GM23248 (cell line): Measurements from ENCODE around the gene DHRS4L2. TPM values are rescaled to one million over a fixed set of nuclear protein-coding genes. Genes with fewer than 3 reads are reported as not detected.
"Not testable (repeated sequence)": the region's sequence is repeated elsewhere in the genome, so short reads cannot be mapped to it uniquely, and the experiment has no call there.

Experiments
- DNase-seq: peaks from one replicate; pipeline ENCODE4 v3.0.0-alpha.2; 2015
- H2AFZ ChIP-seq: fragments of 200-600 bp; sonication (generic); 2 replicates; pipeline ENCODE4 v1.6.1; 2016; ENCODE audit warnings: antibody characterized with exemption
- H3F3A ChIP-seq: fragments of 200-600 bp; sonication (generic); 2 replicates; pipeline ENCODE4 v1.6.1; 2016; ENCODE audit warnings: mild to moderate bottlenecking, antibody characterized with exemption, mixed run types; ENCODE audit not compliant: insufficient read depth
- H3K27ac ChIP-seq: fragments of 200-600 bp; sonication (generic); 2 replicates; pipeline ENCODE4 v1.5.1; 2016; ENCODE audit warnings: mild to moderate bottlenecking
- H3K27me3 ChIP-seq: fragments of 200-600 bp; sonication (generic); replicated peaks from 2 replicates; pipeline ENCODE4 v1.6.1; 2016; ENCODE audit warnings: mild to moderate bottlenecking; ENCODE audit not compliant: insufficient read depth
- H3K36me3 ChIP-seq: fragments of 200-600 bp; sonication (generic); 2 replicates; pipeline ENCODE4 v1.6.1; 2016; ENCODE audit warnings: low read depth, mild to moderate bottlenecking
- H3K4me1 ChIP-seq: fragments of 200-600 bp; sonication (generic); 2 replicates; pipeline ENCODE4 v1.6.1; 2016; ENCODE audit warnings: mild to moderate bottlenecking; ENCODE audit not compliant: insufficient read depth
- H3K4me2 ChIP-seq: fragments of 200-600 bp; sonication (generic); one replicate; pipeline ENCODE4 v1.6.1; 2016; ENCODE audit warnings: mild to moderate bottlenecking; ENCODE audit not compliant: unreplicated experiment
- H3K4me3 ChIP-seq: fragments of 200-600 bp; sonication (generic); 2 replicates; pipeline ENCODE4 v1.5.1; 2016; ENCODE audit warnings: mild to moderate bottlenecking
- H3K79me2 ChIP-seq: fragments of 200-600 bp; sonication (generic); 2 replicates; pipeline ENCODE4 v1.6.1; 2016; ENCODE audit warnings: mild to moderate bottlenecking; ENCODE audit not compliant: insufficient read depth
- H3K9ac ChIP-seq: fragments of 200-600 bp; sonication (generic); 2 replicates; pipeline ENCODE4 v1.6.1; 2016; ENCODE audit warnings: mild to moderate bottlenecking
- H3K9me2 ChIP-seq: fragments of 200-600 bp; sonication (generic); 2 replicates; pipeline ENCODE4 v1.6.1; 2016; ENCODE audit warnings: mixed run types, mild to moderate bottlenecking, moderate library complexity; ENCODE audit not compliant: insufficient read depth
- H3K9me3 ChIP-seq: fragments of 200-600 bp; sonication (generic); one replicate; pipeline ENCODE4 v1.6.1; 2017; ENCODE audit warnings: low read depth
- H4K20me1 ChIP-seq: fragments of 200-600 bp; sonication (generic); 2 replicates; pipeline ENCODE4 v1.6.0; 2016; ENCODE audit not compliant: insufficient read depth
- EZH2 ChIP-seq: fragments of 200-600 bp; sonication (generic); IDR thresholded peaks from 2 replicates; pipeline ENCODE4 v1.6.1; 2018; ENCODE audit warnings: antibody characterized with exemption, mild to moderate bottlenecking; ENCODE audit not compliant: insufficient read depth, poor library complexity, severe bottlenecking
- EZH2phosphoT487 ChIP-seq: fragments of 200-600 bp; sonication (generic); IDR thresholded peaks from 2 replicates; pipeline ENCODE4 v1.6.1; 2018; ENCODE audit warnings: antibody characterized with exemption, moderate library complexity, mild to moderate bottlenecking, low read depth; ENCODE audit not compliant: insufficient read depth
- WGBS, 2 experiments: methylation state at CpG; one replicate each; pipeline ENCODE4 v1.1.6; 2015 to 2017; ENCODE audit warnings: low lambda C conversion rate in 2 of 2, low coverage in 1 of 2; ENCODE audit errors: missing lambda C conversion rate in 2 of 2; 5-methylcytosine and 5-hydroxymethylcytosine counted together
- in situ Hi-C: fragments of 300-500 bp; cut with MboI; formaldehyde crosslinking; loops from 2 replicates; pipeline ENCODE4 v1.15.0; 2020
- polyA plus RNA-seq: library from polyadenylated mRNA; unstranded; fragments of >200 nt; fragmentation: Nextera tagmentation; extraction: Ambion mirVana; gene quantifications from 2 replicates; pipeline ENCODE4 v1.2.1, GENCODE V29; 2016
- total RNA-seq: library from RNA; depleted of rRNA; stranded (reverse); fragments of >200 nt; shearing (Covaris generic); gene quantifications from 2 replicates; pipeline ENCODE4 v1.2.3, GENCODE V29; 2014

The DHRS4L2 gene
- total and polyA plus RNA-seq, 2 experiments from 2014 or later, result 10.1 to 19.2 TPM

DNA sequence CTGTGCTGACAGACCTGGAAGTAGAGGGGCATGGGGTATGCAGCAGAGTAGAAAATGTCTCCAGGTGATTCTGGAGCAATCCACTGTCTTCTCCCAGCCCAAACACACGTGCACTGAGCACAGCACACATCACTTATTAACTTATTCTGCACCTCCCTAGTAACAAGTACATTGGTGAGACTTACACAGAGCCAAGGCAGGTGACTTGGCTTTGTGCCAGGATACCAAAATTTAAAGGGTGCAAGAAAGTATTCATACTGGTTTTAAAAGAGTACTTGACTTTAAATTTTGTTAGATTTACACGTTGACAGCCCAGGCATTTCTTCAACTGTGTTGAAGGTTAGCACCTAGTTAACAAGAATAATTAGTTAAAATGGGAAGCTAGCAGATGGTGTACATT lies 52.0 kb downstream of the DHRS4L2 start:
- in situ Hi-C loops, result no loop called here
- no peaks in the 10 kb centered on the region for H3K9me3 ChIP-seq
- no peak overlapping the region for H3K9ac ChIP-seq
- no peaks in the 10 kb centered on the region for H3K4me1 ChIP-seq
- peaks cover 8% of the 10 kb centered on the region for H3K27me3 ChIP-seq
- no peak overlapping the region for H3K4me2 ChIP-seq
- 0 to 2% methylated on average over 2 of the region's 2 CpGs for WGBS, 2 experiments
- H3K79me2 ChIP-seq, result no peaks in the 10 kb centered on the region
- no peaks in the 10 kb centered on the region for H3K9me2 ChIP-seq
- no peak overlapping the region for H3K27ac ChIP-seq
- TF ChIP-seq EZH2phosphoT487 (no peak), EZH2 (no peak)
- H3K4me3 ChIP-seq, result no peak overlapping the region
- DNase-seq, result no peak
- H3F3A ChIP-seq, result no peaks in the 10 kb centered on the region
- no peak overlapping the region for H2AFZ ChIP-seq
- H4K20me1 ChIP-seq, result no peaks in the 10 kb centered on the region
- no peaks in the 10 kb centered on the region for H3K36me3 ChIP-seq

DNA sequence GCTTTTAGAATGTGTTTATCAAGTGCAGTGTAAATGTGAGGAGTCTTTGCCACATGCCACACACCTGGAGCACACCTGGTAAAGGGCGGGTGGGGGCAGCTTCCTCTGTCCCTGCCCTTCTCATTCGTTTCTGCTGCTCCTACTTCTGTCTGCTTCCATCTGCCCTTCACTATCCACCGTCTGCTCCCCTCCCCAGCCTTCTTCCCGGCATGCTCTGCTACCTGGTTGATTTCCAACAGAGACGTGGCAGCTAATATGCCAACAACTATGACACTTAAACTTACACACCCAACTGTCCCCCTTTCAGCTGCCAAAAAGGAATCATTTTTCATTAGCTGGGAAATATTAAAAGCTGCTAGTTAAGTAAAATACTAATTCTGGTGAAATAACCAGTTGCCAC lies 54.0 kb downstream of the DHRS4L2 start:
- no peaks in the 10 kb centered on the region for H4K20me1 ChIP-seq
- no peak overlapping the region for H3K4me3 ChIP-seq
- no peaks in the 10 kb centered on the region for H3K9me2 ChIP-seq
- H3F3A ChIP-seq, result no peaks in the 10 kb centered on the region
- H3K36me3 ChIP-seq, result no peaks in the 10 kb centered on the region
- TF ChIP-seq EZH2phosphoT487 (no peak), EZH2 (no peak)
- no peak for DNase-seq
- no peak overlapping the region for H3K4me2 ChIP-seq
- in situ Hi-C loops, result no loop called here
- no peaks in the 10 kb centered on the region for H3K4me1 ChIP-seq
- no peaks in the 10 kb centered on the region for H3K79me2 ChIP-seq
- no peak overlapping the region for H2AFZ ChIP-seq
- no peak overlapping the region for H3K9ac ChIP-seq
- peaks cover 8% of the 10 kb centered on the region for H3K27me3 ChIP-seq
- 2 to 3% methylated on average over 5 of the region's 5 CpGs for WGBS, 2 experiments
- no peak overlapping the region for H3K27ac ChIP-seq
- no peaks in the 10 kb centered on the region for H3K9me3 ChIP-seq

DNA sequence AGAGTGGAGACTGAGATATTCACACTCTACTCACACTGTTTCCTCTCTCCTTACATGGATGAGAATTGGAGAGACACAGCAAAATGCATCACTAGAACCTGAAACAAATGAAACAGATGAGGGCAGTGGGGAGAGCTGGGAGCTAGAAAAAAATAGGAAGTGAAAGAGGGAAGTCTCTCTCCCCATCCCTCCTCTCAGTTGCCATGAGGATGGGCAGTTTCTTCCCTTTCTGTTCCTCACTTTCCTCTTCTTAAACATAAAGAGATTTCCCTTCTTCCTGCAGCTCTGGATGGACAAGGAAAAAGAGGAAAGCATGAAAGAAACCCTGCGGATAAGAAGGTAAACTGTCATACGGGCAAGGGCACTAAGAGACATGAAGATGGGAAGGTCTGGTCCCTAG lies 60.3 kb downstream of the DHRS4L2 start:
- H3K36me3 ChIP-seq, H3K9ac ChIP-seq, H3K4me1 ChIP-seq, H4K20me1 ChIP-seq, DNase-seq, H3K9me2 ChIP-seq, H3K27ac ChIP-seq, H3K4me2 ChIP-seq, in situ Hi-C loops, H3K79me2 ChIP-seq, H3K4me3 ChIP-seq, H2AFZ ChIP-seq, H3F3A ChIP-seq, H3K9me3 ChIP-seq: not testable (repeated sequence)
- peaks cover 24% of the 10 kb centered on the region for H3K27me3 ChIP-seq
- WGBS, 2 experiments, result 86 to 92% methylated on average over 2 of the region's 2 CpGs

DNA sequence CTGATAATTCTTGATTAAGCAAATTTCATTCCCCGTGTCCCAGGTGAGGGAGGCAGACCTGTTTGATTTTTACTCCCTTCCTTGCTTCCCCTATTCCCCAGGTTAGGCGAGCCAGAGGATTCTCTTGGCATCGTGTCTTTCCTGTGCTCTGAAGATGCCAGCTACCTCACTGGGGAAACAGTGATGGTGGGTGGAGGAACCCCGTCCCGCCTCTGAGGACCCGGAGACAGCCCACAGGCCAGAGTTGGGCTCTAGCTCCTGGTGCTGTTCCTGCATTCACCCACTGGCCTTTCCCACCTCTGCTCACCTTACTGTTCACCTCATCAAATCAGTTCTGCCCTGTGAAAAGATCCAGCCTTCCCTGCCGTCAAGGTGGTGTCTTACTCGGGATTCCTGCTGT lies 62.0 kb downstream of the DHRS4L2 start:
- H4K20me1 ChIP-seq, H3K4me3 ChIP-seq, DNase-seq, H3K4me1 ChIP-seq, H3K36me3 ChIP-seq, in situ Hi-C loops, H3K9me3 ChIP-seq, H3K79me2 ChIP-seq, H3K4me2 ChIP-seq, H3K27ac ChIP-seq, H2AFZ ChIP-seq, H3K9me2 ChIP-seq, H3F3A ChIP-seq, H3K9ac ChIP-seq: not testable (repeated sequence)
- H3K27me3 ChIP-seq, result peaks cover 31% of the 10 kb centered on the region
- WGBS, 2 experiments, result 76 to 84% methylated on average over 8 of the region's 8 CpGs

DNA sequence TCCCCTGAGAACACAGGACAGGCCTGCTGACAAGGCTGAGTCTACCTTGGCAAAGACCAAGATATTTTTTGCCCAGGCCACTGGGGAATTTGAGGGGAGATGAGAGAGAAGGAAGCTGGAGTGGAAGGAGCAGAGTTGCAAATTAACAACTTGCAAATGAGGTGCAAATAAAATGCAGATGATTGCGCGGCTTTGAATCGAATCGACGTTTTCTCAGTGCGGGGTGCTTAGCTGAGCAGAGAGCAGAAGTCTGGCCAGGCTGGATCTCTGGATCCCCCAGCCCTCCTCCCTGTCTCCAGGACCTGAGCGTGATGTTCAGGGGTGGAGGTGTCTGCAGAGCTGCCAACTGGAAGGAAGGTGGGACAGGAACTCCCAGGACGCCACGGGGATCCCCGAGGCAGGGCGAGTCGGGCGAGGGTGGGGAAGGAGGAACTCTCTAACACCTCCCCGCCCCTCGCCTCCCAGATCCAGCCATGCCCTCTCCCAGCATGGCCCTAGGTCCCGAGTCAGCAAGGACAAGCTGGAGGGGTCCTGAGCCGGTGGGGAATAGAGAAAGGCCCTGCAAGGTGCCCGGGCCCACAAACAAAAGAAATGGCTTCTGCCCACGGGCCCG lies 62.6 kb downstream of the DHRS4L2 start:
- Histone ChIP-seq H4K20me1 (no peaks in the 10 kb centered on the region), H3K9ac (peak overlapping the region; percentile 26; the same call in 1 of the 2 replicates), H3K27ac (no peak overlapping the region), H3K9me3 (no peaks in the 10 kb centered on the region), H2AFZ (peak overlapping the region; percentile 72), H3K9me2 (no peaks in the 10 kb centered on the region), H3K4me1 (no peaks in the 10 kb centered on the region), H3K36me3 (no peaks in the 10 kb centered on the region), H3K27me3 (peaks cover 31% of the 10 kb centered on the region), H3K4me3 (peak overlapping the region; percentile 65), H3K4me2 (peak overlapping the region; percentile 90), H3K79me2 (no peaks in the 10 kb centered on the region), H3F3A (no peaks in the 10 kb centered on the region)
- 12 to 21% methylated on average over 18 to 20 of the region's 20 CpGs for WGBS, 2 experiments
- in situ Hi-C loops, result no loop called here
- DNase-seq, result no peak
- no peak for TF ChIP-seq EZH2phosphoT487
- no peak for TF ChIP-seq EZH2
